Gastrocnemius medialis (tissue), 4 donors: Measurements from ENCODE around the gene EPHX1.

ENCODE experiments used
- POLR2A ChIP-seq, 2 donors: fragments of 450-650 bp; IDR thresholded peaks; one replicate each; pipeline ENCODE4 v1.6.1; 2017; ENCODE audit warnings: antibody characterized with exemption in 2 of 2, mild to moderate bottlenecking in 2 of 2, moderate library complexity in 2 of 2
- TF ChIP-seq, protein P1 (sequence below), 5 experiments: fragments of 450-650 bp in 3 of 5; fragments of 200-600 bp in 2 of 5; sonication (generic) in 2 of 5; IDR thresholded peaks in 4 of 5; conservative IDR thresholded peaks in 1 of 5; 1 replicate in 4 of 5; 2 replicates in 1 of 5; pipeline ENCODE4 v1.5.1; 2016 to 2019; ENCODE audit warnings: antibody characterized with exemption in 5 of 5, mild to moderate bottlenecking in 3 of 5, moderate library complexity in 3 of 5

- TF ChIP-seq POLR2A (IDR thresholded peaks at IDR 0.05): no peak
- TF ChIP-seq, protein P1, sequence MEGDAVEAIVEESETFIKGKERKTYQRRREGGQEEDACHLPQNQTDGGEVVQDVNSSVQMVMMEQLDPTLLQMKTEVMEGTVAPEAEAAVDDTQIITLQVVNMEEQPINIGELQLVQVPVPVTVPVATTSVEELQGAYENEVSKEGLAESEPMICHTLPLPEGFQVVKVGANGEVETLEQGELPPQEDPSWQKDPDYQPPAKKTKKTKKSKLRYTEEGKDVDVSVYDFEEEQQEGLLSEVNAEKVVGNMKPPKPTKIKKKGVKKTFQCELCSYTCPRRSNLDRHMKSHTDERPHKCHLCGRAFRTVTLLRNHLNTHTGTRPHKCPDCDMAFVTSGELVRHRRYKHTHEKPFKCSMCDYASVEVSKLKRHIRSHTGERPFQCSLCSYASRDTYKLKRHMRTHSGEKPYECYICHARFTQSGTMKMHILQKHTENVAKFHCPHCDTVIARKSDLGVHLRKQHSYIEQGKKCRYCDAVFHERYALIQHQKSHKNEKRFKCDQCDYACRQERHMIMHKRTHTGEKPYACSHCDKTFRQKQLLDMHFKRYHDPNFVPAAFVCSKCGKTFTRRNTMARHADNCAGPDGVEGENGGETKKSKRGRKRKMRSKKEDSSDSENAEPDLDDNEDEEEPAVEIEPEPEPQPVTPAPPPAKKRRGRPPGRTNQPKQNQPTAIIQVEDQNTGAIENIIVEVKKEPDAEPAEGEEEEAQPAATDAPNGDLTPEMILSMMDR (IDR thresholded peaks at IDR 0.05 in 4 of 5, conservative IDR thresholded peaks at IDR 0.05 in 1 of 5): no peak
Measured at GRCh38 chr1:225862581-225862950, 52.6 kb downstream of the EPHX1 start.
